SH-SY5Y (cell line): ENCODE data around the gene RGS3.

Source experiments
- GATA2 ChIP-seq: IDR thresholded peaks from 2 replicates; pipeline ENCODE4 v1.6.1; 2011; ENCODE audit warnings: mild to moderate bottlenecking, low read depth, low read length
- GATA3 ChIP-seq: IDR thresholded peaks from 2 replicates; pipeline ENCODE4 v1.6.1; 2011; ENCODE audit warnings: low read depth, mild to moderate bottlenecking, low read length, moderate library complexity

GRCh38 chr9:113585555-113585954, 122.0 kb downstream of the RGS3 start:
- TF ChIP-seq GATA3, result no peak
- TF ChIP-seq GATA2, result no peak
